22Rv1 (cell line): Measurements from ENCODE around the gene CRELD2.

Source experiments
- H3K27ac ChIP-seq: fragments of 450-650 bp; 2 replicates; pipeline ENCODE4 v1.5.1; 2017
- CTCF ChIP-seq: fragments of 450-650 bp; IDR thresholded peaks from 2 replicates; pipeline ENCODE4 v1.5.1; 2017; ENCODE audit warnings: mild to moderate bottlenecking
- ZFX ChIP-seq: fragments of 450-650 bp; IDR thresholded peaks from 2 replicates; pipeline ENCODE4 v1.6.1; 2017; ENCODE audit warnings: antibody characterized with exemption, borderline replicate concordance

CRELD2 gene

GRCh38 chr22:49946612-49947295 is 28.3 kb downstream of the CRELD2 start:
- no peak for TF ChIP-seq ZFX
- TF ChIP-seq CTCF: no peak
- peak overlapping the region; percentile 99 for H3K27ac ChIP-seq

- peak overlapping the region; percentile 99 for H3K27ac ChIP-seq
- no peak for TF ChIP-seq CTCF
- TF ChIP-seq ZFX: no peak
These were observed 28.8 kb downstream of the CRELD2 start for GRCh38 chr22:49947296-49947622.

GRCh38 chr22:49948116-49948957 is 29.9 kb downstream of the CRELD2 start:
- peak overlapping the region; percentile 99 for H3K27ac ChIP-seq
- no peak for TF ChIP-seq CTCF
- no peak for TF ChIP-seq ZFX

GRCh38 chr22:49948958-49949913 is 30.8 kb downstream of the CRELD2 start:
- peak overlapping the region; percentile 99 for H3K27ac ChIP-seq
- TF ChIP-seq CTCF (no peak), ZFX (no peak)

GRCh38 chr22:49949914-49950292 is 31.5 kb downstream of the CRELD2 start:
- TF ChIP-seq ZFX (no peak), CTCF (no peak)
- peak overlapping the region; percentile 99 for H3K27ac ChIP-seq

GRCh38 chr22:49950396-49950994 is 32.1 kb downstream of the CRELD2 start:
- TF ChIP-seq ZFX (no peak), CTCF (no peak)
- peak overlapping the region; percentile 99 for H3K27ac ChIP-seq
